Thyroid gland (tissue), 4 donors: Measurements from ENCODE around the gene TEX28. TPM values are rescaled to one million over a fixed set of nuclear protein-coding genes. Genes with fewer than 3 reads are reported as not detected.
A peak's percentile ranks its signal among the peaks of the same experiment; 100 is the strongest.

ENCODE experiments used
- DNase-seq, 2 donors: peaks; one replicate each; pipeline ENCODE4 v3.0.0-alpha.2; 2019
- H3K27ac ChIP-seq, 3 donors: fragments of 200-600 bp; sonication (generic); 1 replicate in 2 of 3; 2 replicates in 1 of 3; pipeline ENCODE4 v1.5.1; 2016 to 2019; ENCODE audit warnings: mild to moderate bottlenecking in 1 of 3, moderate library complexity in 1 of 3
- H3K27me3 ChIP-seq: fragments of 200-600 bp; sonication (generic); one replicate; pipeline ENCODE4 v1.5.1; 2019
- H3K36me3 ChIP-seq, 2 donors: fragments of 200-600 bp; sonication (generic); one replicate each; pipeline ENCODE4 v1.5.1; 2016 to 2019
- H3K4me1 ChIP-seq, 2 donors: fragments of 200-600 bp; sonication (generic); one replicate each; pipeline ENCODE4 v1.5.1; 2017 to 2019
- H3K4me3 ChIP-seq, 3 donors: fragments of 200-600 bp; sonication (generic); replicated peaks in 1 of 3; 1 replicate in 2 of 3; 2 replicates in 1 of 3; pipeline ENCODE4 v1.5.1; 2016; ENCODE audit warnings: mild to moderate bottlenecking in 1 of 3
- H3K9me3 ChIP-seq: fragments of 200-600 bp; sonication (generic); one replicate; pipeline ENCODE4 v1.5.1; 2017
- CTCF ChIP-seq, 6 experiments: fragments of 200-600 bp in 3 of 6; fragments of 450-650 bp in 3 of 6; sonication (generic) in 3 of 6; IDR thresholded peaks; one replicate each; pipeline ENCODE4 v1.5.1; 2016 to 2019; ENCODE audit warnings: antibody characterized with exemption in 6 of 6, mild to moderate bottlenecking in 2 of 6, inconsistent platforms in 1 of 6, moderate library complexity in 1 of 6
- POLR2A ChIP-seq, 2 donors: fragments of 450-650 bp; IDR thresholded peaks; one replicate each; pipeline ENCODE4 v1.6.1; 2017; ENCODE audit warnings: antibody characterized with exemption in 2 of 2, mild to moderate bottlenecking in 2 of 2, moderate library complexity in 1 of 2
- WGBS, 2 donors: methylation state at CpG; one replicate each; pipeline ENCODE4 v1.1.5; 2017; 5-methylcytosine and 5-hydroxymethylcytosine counted together
- intact Hi-C: fragments of 100-400 bp; cut with DNase I; formaldehyde crosslinking; loops from one replicate; pipeline ENCODE4 v1.15.1; 2023
- total RNA-seq, 4 donors: library from RNA; depleted of rRNA; stranded (reverse); fragments of >200 nt; gene quantifications; one replicate each; pipeline ENCODE4 v1.2.3, GENCODE V29; 2016

The TEX28 gene
- total RNA-seq, 4 donors from 2014 or later = not detected

- 48 to 71% methylated on average over 4 to 15 of the region's 19 CpGs for WGBS, 2 donors
- no peak for TF ChIP-seq CTCF (IDR thresholded peaks at IDR 0.05)
- intact Hi-C loops = no loop called here
Observed at GRCh38 chrX:154310616-154311536, 16.0 kb upstream of the TEX28 start.

GRCh38 chrX:154309041-154309775, 14.3 kb upstream of the TEX28 start:
- TF ChIP-seq POLR2A (IDR thresholded peaks at IDR 0.05) (no peak), CTCF (IDR thresholded peaks at IDR 0.05) (no peak)
- Histone ChIP-seq H3K9me3 (no peaks in the 10 kb centered on the region), H3K27me3 (no peaks in the 10 kb centered on the region), H3K27ac (no peak overlapping the region), H3K36me3 (no peaks in the 10 kb centered on the region), H3K4me1 (no peaks in the 10 kb centered on the region), H3K4me3 (no peak overlapping the region)
- DNase-seq = no peak
- intact Hi-C loops = no loop called here
- WGBS, 2 donors = 93 to 94% methylated on average over 7 to 16 of the region's 16 CpGs

More at GRCh38 chrX:154310616-154311536, 16.0 kb upstream of the TEX28 start:
- Histone ChIP-seq H3K4me1 (no peaks in the 10 kb centered on the region), H3K4me3 (no peak overlapping the region), H3K9me3 (no peaks in the 10 kb centered on the region), H3K27me3 (no peaks in the 10 kb centered on the region), H3K36me3 (no peaks in the 10 kb centered on the region), H3K27ac (no peak overlapping the region)
- DNase-seq = peak; percentile 51 to 57

- no peaks in the 10 kb centered on the region for H3K27me3 ChIP-seq
- no peaks in the 10 kb centered on the region for H3K36me3 ChIP-seq
- no peak overlapping the region for H3K4me3 ChIP-seq
- H3K4me1 ChIP-seq = no peaks in the 10 kb centered on the region
- intact Hi-C loops = no loop called here
- no peaks in the 10 kb centered on the region for H3K9me3 ChIP-seq
- no peak overlapping the region for H3K27ac ChIP-seq
- TF ChIP-seq CTCF (IDR thresholded peaks at IDR 0.05) (peak; percentile 33 to 61 (median 46)), POLR2A (IDR thresholded peaks at IDR 0.05) (no peak)
- peak; percentile 43 to 45 for DNase-seq
- WGBS, 2 donors = 52 to 57% methylated on average over 8 to 9 of the region's 9 CpGs
Observed at GRCh38 chrX:154308108-154308946, 13.4 kb upstream of the TEX28 start.

- DNase-seq = no peak
- TF ChIP-seq CTCF (IDR thresholded peaks at IDR 0.05) (no peak), POLR2A (IDR thresholded peaks at IDR 0.05) (no peak)
- WGBS, 2 donors = 83 to 85% methylated on average over 5 to 6 of the region's 6 CpGs
- intact Hi-C loops = no loop called here
- H3K4me3 ChIP-seq = no peak overlapping the region
- H3K36me3 ChIP-seq = no peaks in the 10 kb centered on the region
- H3K27ac ChIP-seq = no peak overlapping the region
- H3K9me3 ChIP-seq = no peaks in the 10 kb centered on the region
- H3K4me1 ChIP-seq = no peaks in the 10 kb centered on the region
- no peaks in the 10 kb centered on the region for H3K27me3 ChIP-seq
Observed at GRCh38 chrX:154307202-154307601, 12.3 kb upstream of the TEX28 start.
